K562 (cell line): Measurements from ENCODE around the gene ABHD16B. TPM values are rescaled to one million over a fixed set of nuclear protein-coding genes. Genes with fewer than 3 reads are reported as not detected.

Experiments
- ATAC-seq: fragments of 200-7000 bp; cut with Tn5 transposase; 3 replicates; pipeline ENCODE4 v1.9.1; 2020; ENCODE audit warnings: moderate library complexity
- BruUV-seq: library from RNA; stranded (reverse); fragments of 400-500 nt; replicated peaks from 2 replicates; lab custom pipeline; 2021; lab: Mats Ljungman, UMichigan
- CTCF ChIA-PET: fragments of 300-600 bp; formaldehyde crosslinking; extraction: SDS; loops from one replicate; lab custom pipeline; 2021; ENCODE audit warnings: low intra/inter-chr PET ratio; lab: Yijun Ruan, JAX
- POLR2A ChIA-PET: fragments of 300-600, 350-650 bp; sonication (Branson Sonifier 250); formaldehyde crosslinking; extraction: SDS; loops from one replicate; lab custom pipeline; 2021; ENCODE audit warnings: antibody characterized with exemption, inconsistent platforms; lab: Yijun Ruan, JAX
- DNase-seq, 4 experiments: peaks; one replicate each; pipeline versions ENCODE4 v3.0.0 to v3.0.0-alpha.2; 2011 to 2018; ENCODE audit warnings: low spot score in 3 of 4, mixed read lengths in 3 of 4; ENCODE audit errors: extremely low read depth in 1 of 4
- FAIRE-seq: peaks from 2 replicates; lab custom pipeline; 2011; peaks lifted over from hg19 to GRCh38; lab: Jason Lieb, UNC
- H2AFZ ChIP-seq: 2 replicates; pipeline ENCODE4 v1.6.0; 2011; ENCODE audit warnings: low read depth, low read length, control low read depth, inconsistent platforms
- H3K27ac ChIP-seq: fragments of 200-600 bp; 3 replicates; pipeline ENCODE4 v1.8.0; 2011; ENCODE audit warnings: low read depth, mild to moderate bottlenecking, control low read depth, inconsistent platforms, low read length, moderate library complexity, mixed read lengths; ENCODE audit errors: extremely low read depth
- H3K27me3 ChIP-seq, 2 experiments: fragments of 300-600 bp in 1 of 2; 2 replicates in 1 of 2; 3 replicates in 1 of 2; pipeline versions ENCODE4 v1.6.0 to v1.8.0; 2011; ENCODE audit warnings: inconsistent platforms in 2 of 2, low read length in 2 of 2, mild to moderate bottlenecking in 1 of 2, mixed read lengths in 1 of 2, moderate library complexity in 1 of 2; ENCODE audit not compliant: control insufficient read depth in 2 of 2, insufficient read depth in 2 of 2
- H3K36me3 ChIP-seq: fragments of 300-600 bp; 3 replicates; pipeline ENCODE4 v1.8.0; 2011; ENCODE audit warnings: mild to moderate bottlenecking, low read length, inconsistent platforms; ENCODE audit not compliant: control insufficient read depth, insufficient read depth
- H3K4me1 ChIP-seq, 2 experiments: fragments of 200-600 bp in 1 of 2; replicated peaks in 1 of 2; 2 replicates in 1 of 2; 3 replicates in 1 of 2; pipeline versions ENCODE4 v1.5.1 to v1.8.0; 2011; ENCODE audit warnings: inconsistent platforms in 2 of 2, low read length in 2 of 2, mild to moderate bottlenecking in 1 of 2, mixed read lengths in 1 of 2, moderate library complexity in 1 of 2; ENCODE audit not compliant: control insufficient read depth in 2 of 2, insufficient read depth in 2 of 2
- H3K4me2 ChIP-seq: 2 replicates; pipeline ENCODE4 v1.6.1; 2011; ENCODE audit warnings: low read length, control low read depth, inconsistent platforms, mixed read lengths; ENCODE audit not compliant: insufficient read depth
- H3K4me3 ChIP-seq: fragments of 200-600 bp; sonication (generic), shearing (Covaris generic); 2 replicates; pipeline ENCODE4 v1.5.1; 2016; ENCODE audit warnings: control low read depth, inconsistent platforms
- H3K79me2 ChIP-seq: fragments of 200-600 bp; 3 replicates; pipeline ENCODE4 v1.8.0; 2011; ENCODE audit warnings: low read length, inconsistent platforms; ENCODE audit not compliant: control insufficient read depth, insufficient read depth
- H3K9ac ChIP-seq, 2 experiments: 2 replicates each; pipeline versions ENCODE4 v1.6.0 to v1.6.1; 2011; ENCODE audit warnings: low read depth in 2 of 2, low read length in 2 of 2, control low read depth in 1 of 2, inconsistent platforms in 1 of 2, mild to moderate bottlenecking in 1 of 2, mixed read lengths in 1 of 2; ENCODE audit not compliant: insufficient read depth in 1 of 2
- H3K9me1 ChIP-seq: one replicate; pipeline ENCODE4 v1.6.0; 2011; ENCODE audit warnings: inconsistent platforms, mild to moderate bottlenecking, low read length, moderate library complexity; ENCODE audit not compliant: control insufficient read depth, insufficient read depth
- H3K9me3 ChIP-seq: replicated peaks from 2 replicates; pipeline ENCODE4 v1.5.1; 2011; ENCODE audit warnings: low read depth, low read length, inconsistent platforms; ENCODE audit not compliant: control insufficient read depth, insufficient read depth
- H4K20me1 ChIP-seq: replicated peaks from 2 replicates; pipeline ENCODE4 v1.6.1; 2011; ENCODE audit warnings: low read length, inconsistent platforms, mixed read lengths; ENCODE audit not compliant: control insufficient read depth, insufficient read depth
- ATF7 ChIP-seq: fragments of 450-650 bp; IDR thresholded peaks from 2 replicates; pipeline ENCODE4 v1.7.1; 2014; ENCODE audit warnings: mild to moderate bottlenecking, moderate library complexity
- COPS2 ChIP-seq: fragments of 450-650 bp; conservative IDR thresholded peaks from 2 replicates; pipeline ENCODE4 v1.6.1; 2016; ENCODE audit warnings: mild to moderate bottlenecking, moderate library complexity
- CREB5 ChIP-seq: fragments of 250-450 bp; sonication (Bioruptor Pico); IDR thresholded peaks from 2 replicates; pipeline ENCODE4 v1.5.0; 2020; ENCODE audit warnings: mild to moderate bottlenecking
- RBM17 ChIP-seq: fragments of 200-400 bp; formaldehyde crosslinking; IDR thresholded peaks from 2 replicates; pipeline ENCODE4 v1.6.1; 2017; ENCODE audit warnings: low read depth, mild to moderate bottlenecking, low read length, borderline replicate concordance
- RFX1 ChIP-seq: fragments of 450-650 bp; IDR thresholded peaks from 2 replicates; pipeline ENCODE4 v1.6.1; 2016; ENCODE audit warnings: mild to moderate bottlenecking, moderate library complexity
- SMARCA4 ChIP-seq: fragments of 450-650 bp; IDR thresholded peaks from 2 replicates; pipeline ENCODE4 v1.6.1; 2016
- SMARCC2 ChIP-seq: fragments of 450-650 bp; IDR thresholded peaks from 2 replicates; pipeline ENCODE4 v1.6.1; 2017; ENCODE audit warnings: antibody characterized with exemption, moderate library complexity, mild to moderate bottlenecking, low read depth
- TFAP4 ChIP-seq: sonication (generic); formaldehyde crosslinking; IDR thresholded peaks from 2 replicates; pipeline ENCODE4 v1.8.0; 2022; ENCODE audit warnings: missing genetic modification reagents, mild to moderate bottlenecking, moderate library complexity, borderline replicate concordance
- UBTF ChIP-seq, 2 experiments: IDR thresholded peaks; 2 replicates each; pipeline ENCODE4 v1.6.1; 2012; ENCODE audit warnings: improper control_type of control experiment in 2 of 2, low read depth in 2 of 2, low read length in 2 of 2, borderline replicate concordance in 1 of 2
- ZFP1 ChIP-seq: fragments of 450-650 bp; formaldehyde crosslinking; IDR thresholded peaks from 2 replicates; pipeline ENCODE4 v1.4.0; 2020; ENCODE audit warnings: mild to moderate bottlenecking, mixed read lengths
- ZKSCAN8 ChIP-seq: fragments of 200-800 bp; sonication (Bioruptor generic); IDR thresholded peaks from 2 replicates; pipeline ENCODE4 v1.6.1; 2016; ENCODE audit warnings: missing genetic modification characterization, missing compliant biosample characterization
- ZNF184 ChIP-seq: sonication (generic); formaldehyde crosslinking; IDR thresholded peaks from 2 replicates; pipeline ENCODE4 v1.5.0; 2020; ENCODE audit warnings: missing genetic modification reagents
- ZNF444 ChIP-seq: fragments of 250-450 bp; sonication (Bioruptor Pico); IDR thresholded peaks from 2 replicates; pipeline ENCODE4 v1.4.0; 2020; ENCODE audit warnings: mild to moderate bottlenecking, moderate library complexity
- WGBS: fragments of 100-300 bp; shearing (Covaris generic); methylation state at CpG from one replicate; pipeline ENCODE4 v1.1.6; 2016; ENCODE audit warnings: low coverage, mixed read lengths; ENCODE audit not compliant: insufficient coverage; ENCODE audit errors: missing lambda C conversion rate; 5-methylcytosine and 5-hydroxymethylcytosine counted together
- in situ Hi-C: fragments of 300-500 bp; cut with MboI; formaldehyde crosslinking; loops from 4 replicates; pipeline ENCODE4 v1.15.0; 2018; ENCODE audit warnings: inconsistent platforms, mixed read lengths
- intact Hi-C: fragments of 100-400 bp; cut with micrococcal nuclease; formaldehyde crosslinking; loops from 2 replicates; pipeline ENCODE4 v1.14.2; 2022
- polyA plus RNA-seq, 8 experiments: library from polyadenylated mRNA; depleted of rRNA in 4 of 8; stranded (reverse) in 5 of 8; unstranded in 3 of 8; fragments of >200 nt; fragmentation: Nextera tagmentation in 2 of 8; fragmentation: Illumina TruSeq in 1 of 8; extraction: Ambion mirVana in 2 of 8; extraction: Trizol in 1 of 8; gene quantifications; 2 replicates each; pipeline versions ENCODE4 v1.2.1 to v1.2.3, GENCODE V29; 2011 to 2014; ENCODE audit warnings: inconsistent platforms in 1 of 8, missing spikeins in 1 of 8
- total RNA-seq, 7 experiments: library from RNA; depleted of rRNA in 6 of 7; stranded (reverse); fragments of >200 nt in 6 of 7; fragmentation: Illumina TruSeq in 2 of 7; extraction: Trizol in 2 of 7; gene quantifications; 2 replicates each; pipeline versions ENCODE4 v1.2.1 to v1.2.3, GENCODE V29; 2011 to 2021; ENCODE audit warnings: low replicate concordance in 1 of 7

ABHD16B gene
- total and polyA plus RNA-seq, 9 of the 15 experiments (the other 6 are each of a cell fraction or from before 2014, with no cell fraction given): not detected

GRCh38 chr20:63895952-63896263, 34.6 kb downstream of the ABHD16B start:
- peak overlapping the region; percentile 61 for H3K4me3 ChIP-seq
- no peaks in the 10 kb centered on the region for H3K9me1 ChIP-seq
- H3K27ac ChIP-seq: peak overlapping the region; percentile 78
- no peak for ATAC-seq
- CTCF ChIA-PET: no interaction called here
- H2AFZ ChIP-seq: no peak overlapping the region
- H3K9ac ChIP-seq: peak overlapping the region; percentile 85 to 92
- peaks cover 55% of the 10 kb centered on the region for H3K79me2 ChIP-seq
- H3K4me2 ChIP-seq: peak overlapping the region; percentile 92
- TSS peak; percentile 63 for BruUV-seq
- H3K36me3 ChIP-seq: peaks cover 29% of the 10 kb centered on the region; the same call in 2 of the 3 replicates
- intact Hi-C loops: no loop called here
- peaks cover 30 to 50% of the 10 kb centered on the region in 2 experiments for H3K4me1 ChIP-seq
- no peak for FAIRE-seq
- WGBS: 3% methylated on average over 5 of the region's 5 CpGs
- in situ Hi-C loops: no loop called here
- H4K20me1 ChIP-seq: peaks cover 27% of the 10 kb centered on the region
- H3K27me3 ChIP-seq: no peaks in the 10 kb centered on the region
- no peaks in the 10 kb centered on the region for H3K9me3 ChIP-seq
- no peak for DNase-seq
- POLR2A ChIA-PET: interaction anchor here (0.7 to 1.2 kb wide), 6 partner anchors 14 to 375 kb away, joined by 3 to 4 read pairs (median 4); partner anchors contain the start of genes ARFRP1, PPDPF, TPD52L2 and ZGPAT
- TF ChIP-seq ZNF444 (CRISPR knock-in tag): no peak
- no peak for TF ChIP-seq ZNF184
- no peak for TF ChIP-seq ZKSCAN8 (CRISPR knock-in tag)
- no peak for TF ChIP-seq RBM17
- 0 out of 2 replicates have a peak, but pooled peaks have one; percentile 11 for TF ChIP-seq ATF7
- 0 out of 2 replicates have a peak, but pooled peaks have one; percentile 33 for TF ChIP-seq SMARCA4
- TF ChIP-seq SMARCC2: peak; percentile 56; the same call in 1 of the 2 replicates
- no peak for TF ChIP-seq COPS2
- TF ChIP-seq TFAP4 (CRISPR knock-in tag): no peak
- TF ChIP-seq CREB5 (CRISPR knock-in tag): no peak
- TF ChIP-seq RFX1: peak; percentile 74
- 0 out of 4 replicates have a peak, but pooled peaks have one; percentile 5 to 43 for TF ChIP-seq UBTF (IDR thresholded peaks at IDR 0.05; ENCODE audit: borderline replicate concordance in 1 of 2, low read depth in 2 of 2, low read length in 2 of 2)
- no peak for TF ChIP-seq ZFP1
